GM13976 (cell line): ENCODE results near the gene LILRA2.

Source experiments
- DNase-seq: peaks from one replicate; pipeline ENCODE4 v3.0.0; 2012; ENCODE audit warnings: low spot score
- in situ Hi-C: fragments of 300-500 bp; cut with MboI; formaldehyde crosslinking; loops from one replicate; pipeline ENCODE4 v1.12.0; 2022; ENCODE audit warnings: low sequenced_read_pairs, mixed read lengths, inconsistent platforms; ENCODE audit not compliant: unreplicated experiment
- TF ChIP-seq, protein P1 (sequence below): IDR thresholded peaks from 2 replicates; pipeline ENCODE4 v1.5.1; 2012; ENCODE audit warnings: borderline replicate concordance, mild to moderate bottlenecking; ENCODE audit not compliant: insufficient read depth; ENCODE audit errors: extremely low read depth, missing control alignments, control extremely low read depth

LILRA2 gene

DNA sequence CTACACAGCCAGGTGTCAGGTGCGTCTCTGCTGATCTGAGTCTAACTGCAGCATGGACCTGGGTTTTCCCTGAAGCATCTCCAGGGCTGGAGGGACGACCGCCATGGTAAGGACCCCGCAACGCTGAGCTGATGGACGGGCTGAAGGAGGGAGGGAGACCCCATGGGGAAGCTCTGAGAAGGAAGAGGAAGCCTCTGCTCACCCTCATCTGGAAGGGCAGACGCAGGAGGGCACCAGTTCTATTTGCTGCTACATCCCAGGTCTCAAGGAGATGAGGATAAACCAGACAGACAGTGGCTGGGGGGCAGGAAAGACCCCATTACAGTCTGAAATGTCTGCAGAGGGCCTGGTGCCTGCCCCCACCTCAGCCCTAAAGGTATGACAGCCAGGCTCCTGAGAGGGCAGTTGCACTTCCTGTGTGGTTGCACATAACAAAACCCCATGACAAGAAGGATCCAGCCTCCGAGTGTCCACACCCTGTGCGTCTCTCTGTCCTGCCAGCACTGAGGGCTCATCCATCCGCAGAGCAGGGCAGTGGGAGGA lies at the start of gene LILRA2:
Gene LILRA2 (plus strand): TSS at position 461 of the 543 bp plus-strand sequence. CDS start 89 bp downstream, outside the sequence.
- TF ChIP-seq, protein P1, sequence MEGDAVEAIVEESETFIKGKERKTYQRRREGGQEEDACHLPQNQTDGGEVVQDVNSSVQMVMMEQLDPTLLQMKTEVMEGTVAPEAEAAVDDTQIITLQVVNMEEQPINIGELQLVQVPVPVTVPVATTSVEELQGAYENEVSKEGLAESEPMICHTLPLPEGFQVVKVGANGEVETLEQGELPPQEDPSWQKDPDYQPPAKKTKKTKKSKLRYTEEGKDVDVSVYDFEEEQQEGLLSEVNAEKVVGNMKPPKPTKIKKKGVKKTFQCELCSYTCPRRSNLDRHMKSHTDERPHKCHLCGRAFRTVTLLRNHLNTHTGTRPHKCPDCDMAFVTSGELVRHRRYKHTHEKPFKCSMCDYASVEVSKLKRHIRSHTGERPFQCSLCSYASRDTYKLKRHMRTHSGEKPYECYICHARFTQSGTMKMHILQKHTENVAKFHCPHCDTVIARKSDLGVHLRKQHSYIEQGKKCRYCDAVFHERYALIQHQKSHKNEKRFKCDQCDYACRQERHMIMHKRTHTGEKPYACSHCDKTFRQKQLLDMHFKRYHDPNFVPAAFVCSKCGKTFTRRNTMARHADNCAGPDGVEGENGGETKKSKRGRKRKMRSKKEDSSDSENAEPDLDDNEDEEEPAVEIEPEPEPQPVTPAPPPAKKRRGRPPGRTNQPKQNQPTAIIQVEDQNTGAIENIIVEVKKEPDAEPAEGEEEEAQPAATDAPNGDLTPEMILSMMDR = no peak
- DNase-seq = peak; percentile 78
- in situ Hi-C loops = no loop called here

DNA sequence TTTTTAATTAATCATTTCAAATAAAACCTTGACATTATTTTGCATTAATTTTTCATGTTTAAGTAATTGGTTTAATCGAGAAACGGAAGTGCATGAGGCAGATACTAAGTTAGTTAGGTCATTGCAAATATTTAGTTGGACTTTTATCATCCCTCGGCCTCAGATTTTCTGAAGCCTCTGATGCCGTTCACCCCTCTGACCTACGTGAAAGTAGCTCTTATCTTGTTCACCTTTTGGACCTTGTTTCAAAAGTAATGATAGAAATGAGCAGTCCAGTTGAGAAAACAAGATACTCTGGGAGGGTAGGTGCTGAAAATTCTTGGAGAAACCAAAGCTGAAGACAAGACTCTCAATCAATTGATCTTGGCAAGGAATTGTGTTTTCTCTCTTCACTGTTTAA lies 48.0 kb upstream of the LILRA2 start:
- DNase-seq = no peak
- TF ChIP-seq, protein P1 = no peak
- in situ Hi-C loops = no loop called here

DNA sequence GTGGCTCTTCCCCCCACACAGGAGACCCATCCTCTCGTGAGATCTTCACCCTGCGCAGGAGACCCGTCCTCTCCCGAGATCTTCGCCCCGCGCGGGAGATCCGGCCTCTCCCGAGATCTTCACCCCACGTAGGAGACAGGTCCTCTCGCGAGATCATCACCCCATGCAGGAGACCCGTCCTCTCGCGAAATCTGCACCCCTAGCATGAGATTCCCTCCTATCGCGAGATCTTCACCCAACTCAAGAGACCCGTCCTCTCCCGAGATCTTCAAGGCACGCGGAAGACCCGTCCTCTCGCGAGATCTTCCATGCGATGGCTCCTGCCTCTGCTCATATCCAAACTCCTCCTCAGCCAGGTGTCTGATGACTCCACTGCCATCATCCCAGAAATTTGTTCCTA lies 46.6 kb upstream of the LILRA2 start:
- TF ChIP-seq, protein P1 = no peak
- in situ Hi-C loops = no loop called here

DNA sequence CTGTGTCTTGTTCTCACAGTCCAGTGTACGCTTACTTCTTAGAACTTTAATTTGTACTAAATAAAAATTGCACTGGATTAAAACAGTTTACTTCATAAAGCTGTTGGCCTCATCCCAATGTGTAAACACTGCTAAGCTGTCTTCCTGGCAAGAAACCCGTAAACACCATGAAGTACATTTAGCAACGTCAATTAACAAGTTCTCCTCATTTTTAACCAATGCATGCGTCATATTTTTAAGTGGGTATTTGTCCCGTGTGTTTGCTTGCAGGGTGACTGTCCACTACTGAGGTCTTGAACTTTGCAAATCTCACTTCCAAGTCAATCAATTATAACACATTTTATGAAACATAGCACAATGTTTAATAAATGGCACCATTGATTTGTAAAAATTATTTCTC lies 42.7 kb upstream of the LILRA2 start:
- no peak for DNase-seq
- TF ChIP-seq, protein P1 = no peak
- in situ Hi-C loops = no loop called here

More for the DNA sequence above, 46.6 kb upstream of the LILRA2 start:
- DNase-seq = no peak

DNA sequence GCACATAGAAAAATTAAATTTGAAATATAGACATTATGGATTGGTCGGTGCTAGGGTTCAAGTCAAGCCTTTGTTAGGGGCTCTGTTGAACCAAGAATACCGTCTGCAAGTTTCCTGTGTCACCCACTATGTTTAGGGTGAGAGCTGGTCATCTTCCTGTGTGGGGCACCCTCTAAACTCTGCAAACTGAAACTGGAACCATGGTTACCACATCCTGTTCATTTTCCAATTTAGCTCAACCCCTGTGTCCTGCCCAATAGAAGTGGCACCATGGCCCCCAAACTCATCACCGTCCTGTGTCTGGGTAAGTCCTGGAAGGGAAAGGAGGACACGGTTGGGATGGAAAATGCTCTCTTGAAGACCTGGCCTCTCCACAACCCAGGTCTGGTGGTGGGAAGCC lies 41.1 kb upstream of the LILRA2 start:
- DNase-seq = no peak
- TF ChIP-seq, protein P1 = no peak
- in situ Hi-C loops = no loop called here

DNA sequence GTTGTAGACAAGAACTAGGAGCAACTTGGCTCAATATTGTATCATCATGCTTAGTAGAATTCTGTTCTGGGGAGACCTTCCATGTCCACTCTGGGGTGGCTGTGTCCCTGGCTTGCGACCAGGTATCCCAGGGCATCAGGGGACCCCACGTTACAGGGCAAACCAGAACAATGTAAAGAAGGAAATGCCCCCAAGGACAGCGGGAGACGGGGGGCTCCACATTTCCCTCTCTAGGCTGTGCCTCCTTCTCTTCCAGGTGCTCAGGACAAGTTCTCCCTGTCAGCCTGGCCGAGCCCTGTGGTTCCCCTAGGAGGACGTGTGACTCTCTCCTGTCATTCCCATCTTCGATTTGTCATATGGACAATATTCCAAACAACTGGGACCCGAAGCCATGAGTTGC lies 40.1 kb upstream of the LILRA2 start:
- in situ Hi-C loops = no loop called here
- TF ChIP-seq, protein P1 = no peak
- DNase-seq = no peak
